BJ (cell line): ENCODE measurements around the gene LAMTOR4. TPM values are rescaled to one million over a fixed set of nuclear protein-coding genes. Genes with fewer than 3 reads are reported as not detected.

Experiments
- CTCF ChIA-PET: fragments of 350-600 bp; formaldehyde crosslinking; extraction: SDS; loops from one replicate; lab custom pipeline; 2021; ENCODE audit warnings: antibody characterized with exemption, inconsistent platforms; lab: Yijun Ruan, JAX
- POLR2A ChIA-PET: fragments of 300-600 bp; sonication (Branson Sonifier 250); formaldehyde crosslinking; extraction: SDS; loops from one replicate; lab custom pipeline; 2021; ENCODE audit warnings: antibody characterized with exemption; lab: Charles Lee
- DNase-seq: peaks from one replicate; pipeline ENCODE4 v3.0.0-alpha.2; 2011; ENCODE audit warnings: low read depth
- H3K27me3 ChIP-seq: 2 replicates; pipeline ENCODE4 v1.6.0; 2011; ENCODE audit warnings: low read length; ENCODE audit not compliant: control insufficient read depth, insufficient read depth
- H3K36me3 ChIP-seq: 2 replicates; pipeline ENCODE4 v1.5.1; 2011; ENCODE audit warnings: low read length; ENCODE audit not compliant: control insufficient read depth, insufficient read depth
- H3K4me3 ChIP-seq: 2 replicates; pipeline ENCODE4 v1.5.1; 2011; ENCODE audit warnings: low read depth, mild to moderate bottlenecking, control low read depth, low read length
- CTCF ChIP-seq: IDR thresholded peaks from 2 replicates; pipeline ENCODE4 v1.5.1; 2011; ENCODE audit warnings: low read depth, mild to moderate bottlenecking, control low read depth, inconsistent platforms, low read length, moderate library complexity; ENCODE audit not compliant: insufficient read depth
- polyA plus RNA-seq: library from polyadenylated mRNA; depleted of rRNA; stranded (reverse); fragments of >200 nt; gene quantifications from 2 replicates; pipeline ENCODE4 v1.2.3, GENCODE V29; 2011

The LAMTOR4 gene
- polyA plus RNA-seq, 1 experiment: 193 TPM

DNA sequence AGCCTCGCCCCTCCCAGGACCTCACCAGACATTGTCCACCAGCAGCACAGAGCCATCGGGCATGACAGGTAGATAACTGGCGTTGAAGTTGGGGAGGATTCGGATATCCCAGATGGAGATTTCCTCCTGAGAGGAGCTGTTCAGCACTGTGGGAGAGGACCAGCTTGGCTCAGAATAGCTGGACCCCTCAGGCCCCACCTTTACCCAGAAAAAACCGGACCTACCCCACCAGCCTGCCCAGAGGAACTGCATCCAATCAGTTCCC is 8.3 kb downstream of the LAMTOR4 start:
- TF ChIP-seq CTCF: no peak
- H3K4me3 ChIP-seq: no peak overlapping the region
- ChIA-PET CTCF (interaction anchor here (0.8 to 1.8 kb wide), 3 partner anchors 8 to 24 kb away, joined by 3 to 6 read pairs (median 3); partner anchors contain the start of gene LAMTOR4), POLR2A (no interaction called here)
- H3K36me3 ChIP-seq: peaks cover 11% of the 10 kb centered on the region
- no peaks in the 10 kb centered on the region for H3K27me3 ChIP-seq
- DNase-seq: no peak

DNA sequence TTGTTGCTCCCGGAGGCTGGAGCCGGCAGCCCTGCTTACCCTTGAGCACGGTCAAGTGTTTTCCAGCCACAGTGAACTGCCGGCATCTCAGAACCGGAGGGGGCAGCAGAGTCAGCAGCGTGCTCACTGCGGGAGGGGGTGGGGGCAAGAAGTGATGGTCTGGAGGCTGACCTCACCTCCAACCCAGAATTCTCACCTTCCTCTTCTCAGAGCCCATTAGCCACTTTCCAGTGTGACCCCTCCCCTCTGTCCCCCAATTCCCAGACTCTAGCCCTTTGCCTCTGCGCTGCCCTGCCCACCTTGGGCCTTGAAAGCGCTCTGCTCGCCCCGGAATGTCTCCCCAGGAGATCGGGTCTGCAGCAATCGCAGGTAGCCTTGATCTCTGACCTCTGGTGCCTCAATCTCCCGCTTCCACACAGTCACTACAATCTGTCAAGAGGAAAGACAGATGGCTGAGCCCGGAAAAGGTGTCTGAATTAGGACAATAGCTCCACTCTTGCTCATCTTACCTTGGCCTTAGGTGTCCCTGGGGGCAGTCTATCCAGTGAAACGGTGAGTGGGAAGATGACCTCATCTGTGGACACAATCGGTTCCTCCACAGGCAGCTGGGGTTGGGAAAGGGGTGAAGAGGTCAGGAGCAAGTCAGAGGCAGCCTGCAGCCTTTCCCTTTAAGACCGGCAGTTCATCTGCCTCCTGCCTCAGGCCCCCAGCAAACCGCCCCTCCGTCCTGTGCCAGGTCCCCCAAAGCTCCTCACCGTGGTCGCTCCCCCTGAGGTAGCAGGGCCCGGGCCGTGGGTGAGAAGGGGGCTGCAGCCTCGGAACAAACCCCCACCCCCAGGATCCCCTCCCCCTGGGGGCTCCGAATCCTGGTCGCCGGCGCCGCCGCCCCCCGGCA is 8.9 kb downstream of the LAMTOR4 start:
- CTCF ChIA-PET: interaction anchor here (0.6 to 1.2 kb wide), 4 partner anchors 9 to 146 kb away, joined by 3 read pairs; partner anchors contain the start of gene LAMTOR4
- Histone ChIP-seq H3K36me3 (peaks cover 11% of the 10 kb centered on the region), H3K4me3 (peak overlapping the region; percentile 62), H3K27me3 (no peaks in the 10 kb centered on the region)
- POLR2A ChIA-PET: interaction anchor here (1.0 kb wide), 1 partner anchor 9 kb away, joined by 3 read pairs; the partner anchor contains the start of gene LAMTOR4
- peak; percentile 21; the same call in 1 of the 2 replicates for TF ChIP-seq CTCF
- no peak for DNase-seq

- ChIA-PET CTCF (interaction anchor here (0.6 to 1.0 kb wide), 2 partner anchors 26 to 147 kb away, joined by 3 read pairs; no protein-coding TSS in a partner anchor), POLR2A (interaction anchor here (1.0 kb wide), 1 partner anchor 10 kb away, joined by 3 read pairs; the partner anchor contains the start of gene LAMTOR4)
- no peaks in the 10 kb centered on the region for H3K27me3 ChIP-seq
- H3K4me3 ChIP-seq: peak within 1 kb of the TSS; percentile 62
- no peak for TF ChIP-seq CTCF
- H3K36me3 ChIP-seq: peaks cover 11% of the 10 kb centered on the region
- no peak for DNase-seq
Observed at GRCh38 chr7:100158229-100159098, 9.7 kb downstream of the LAMTOR4 start, which contains the start of gene TRAPPC14. Gene TRAPPC14 (minus strand): TSS chr7:100158723. CDS start chr7:100158499, 224 bp downstream.

DNA sequence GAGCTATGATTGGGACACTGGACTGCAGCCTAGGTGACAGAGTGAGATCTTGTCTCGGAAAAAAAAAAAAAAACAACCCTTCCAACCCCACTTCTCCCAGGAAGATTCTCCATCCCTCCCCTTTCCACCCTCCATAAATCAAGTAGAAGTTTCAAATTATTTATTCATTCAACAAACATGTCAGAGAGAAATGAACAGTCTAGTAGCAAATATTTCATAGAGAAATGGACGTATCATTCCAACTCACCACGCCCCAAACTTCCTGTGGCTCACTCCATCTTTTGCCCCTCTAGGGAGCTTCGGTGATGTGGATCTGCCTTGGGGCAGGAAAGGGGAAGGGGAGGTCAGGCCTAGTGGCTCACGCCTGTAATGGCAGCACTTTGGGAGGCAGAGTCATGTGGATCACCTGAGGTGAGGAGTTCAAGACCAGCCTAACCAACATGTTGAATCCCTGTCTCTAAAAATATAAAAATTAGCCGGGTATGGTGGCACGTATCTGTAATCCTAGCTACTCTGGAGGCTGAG is 10.4 kb downstream of the LAMTOR4 start:
- H3K4me3 ChIP-seq: peak overlapping the region; percentile 62
- no peak for TF ChIP-seq CTCF
- CTCF ChIA-PET: no interaction called here
- no peaks in the 10 kb centered on the region for H3K27me3 ChIP-seq
- H3K36me3 ChIP-seq: peaks cover 11% of the 10 kb centered on the region
- DNase-seq: no peak
- POLR2A ChIA-PET: no interaction called here
